ENCODE results near the gene TMEM145.
A peak's percentile ranks its signal among the peaks of the same experiment; 100 is the strongest.
"Not testable (repeated sequence)": the region's sequence is repeated elsewhere in the genome, so short reads cannot be mapped to it uniquely, and the experiment has no call there.

Gene TMEM145

DNA sequence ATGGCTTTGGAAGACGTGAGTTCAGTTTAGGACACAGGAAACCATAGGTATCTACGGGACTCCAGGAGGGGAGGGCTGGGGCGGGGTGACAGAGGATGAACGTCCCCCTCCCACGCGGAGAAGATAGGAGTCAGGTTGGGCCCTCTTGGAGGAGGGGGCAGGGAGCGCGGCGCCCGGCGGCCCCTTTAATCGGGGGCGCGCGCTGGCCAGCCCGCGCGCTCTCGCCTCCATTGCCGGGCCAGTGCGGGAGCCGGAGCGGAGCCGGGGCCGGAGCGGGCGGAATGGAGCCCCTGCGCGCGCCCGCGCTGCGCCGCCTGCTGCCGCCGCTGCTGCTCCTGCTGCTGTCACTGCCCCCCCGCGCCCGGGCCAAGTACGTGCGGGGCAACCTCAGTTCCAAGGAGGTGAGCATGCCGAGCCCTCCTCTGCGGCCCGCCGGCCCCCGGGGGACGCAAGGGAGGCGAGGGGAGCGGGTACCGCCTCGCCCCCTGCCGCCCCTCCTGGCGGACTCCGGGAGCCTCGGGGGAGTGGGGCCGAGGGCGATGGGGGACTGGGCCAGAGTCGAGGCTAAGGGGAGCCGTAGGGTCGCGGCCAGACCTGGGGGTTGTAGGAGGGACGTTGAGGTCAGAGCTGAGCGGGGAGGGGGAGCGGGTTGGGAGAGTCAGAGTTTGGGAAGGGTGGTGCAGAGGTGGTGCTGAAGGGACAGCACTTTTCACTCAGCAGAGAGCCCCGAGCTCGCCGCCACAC lies at the start of gene TMEM145:
TSS of gene TMEM145 (plus strand) at position 214 of the 744 bp plus-strand sequence. CDS start at position 282, 68 bp downstream.
- DNase-seq (ENCODE audit: low read depth): no peak

DNA sequence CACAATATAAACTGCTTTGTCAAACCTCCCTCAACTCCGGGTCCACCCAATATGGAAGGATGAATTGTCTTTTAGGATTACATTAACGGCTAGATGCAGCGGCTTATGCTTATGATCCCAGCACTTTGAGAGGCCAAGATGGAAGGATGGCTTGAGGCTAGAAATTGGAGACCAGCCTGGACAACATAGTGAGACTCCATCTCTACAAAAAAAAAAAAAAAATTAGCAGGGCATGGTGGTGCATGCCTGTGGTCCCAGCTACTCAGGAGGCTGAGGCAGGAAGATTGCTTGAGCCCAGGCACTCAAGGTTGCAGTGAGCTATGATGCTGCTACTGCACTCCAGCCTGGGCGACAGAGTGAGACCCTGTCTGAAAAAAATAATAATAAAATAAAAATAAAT lies 47.0 kb upstream of the TMEM145 start:
- not testable (repeated sequence) for DNase-seq (ENCODE audit: low read depth)

DNA sequence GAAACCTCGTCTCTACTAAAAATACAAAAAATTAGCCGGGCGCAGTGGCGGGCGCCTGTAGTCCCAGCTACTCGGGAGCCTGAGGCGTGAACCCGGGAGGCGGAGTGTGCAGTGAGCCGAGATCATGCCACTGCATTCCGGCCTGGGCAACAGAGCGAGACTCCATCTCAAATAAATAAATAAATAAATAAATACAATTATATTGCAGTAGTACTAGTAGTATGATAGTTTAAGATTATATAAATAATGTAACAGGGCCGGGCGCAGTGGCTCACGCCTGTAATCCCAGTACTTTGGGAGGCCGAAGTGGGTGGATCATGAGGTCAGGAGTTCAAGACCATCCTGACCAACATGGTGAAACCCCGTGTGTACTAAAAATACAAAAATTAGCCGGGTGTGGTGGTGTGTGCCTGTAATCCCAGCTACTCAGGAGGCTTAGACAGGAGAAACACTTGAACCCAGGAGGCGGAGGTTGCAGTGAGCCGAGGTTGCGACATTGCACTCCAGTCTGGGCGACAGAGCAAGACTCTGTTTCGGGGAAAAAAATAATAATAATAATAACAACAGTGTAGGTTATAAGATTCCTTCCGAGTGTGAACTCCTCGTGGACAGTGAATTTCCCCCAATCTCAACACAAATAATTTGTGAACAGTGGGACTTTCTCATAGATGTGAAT lies 46.0 kb upstream of the TMEM145 start:
- not testable (repeated sequence) for DNase-seq (ENCODE audit: low read depth)

DNA sequence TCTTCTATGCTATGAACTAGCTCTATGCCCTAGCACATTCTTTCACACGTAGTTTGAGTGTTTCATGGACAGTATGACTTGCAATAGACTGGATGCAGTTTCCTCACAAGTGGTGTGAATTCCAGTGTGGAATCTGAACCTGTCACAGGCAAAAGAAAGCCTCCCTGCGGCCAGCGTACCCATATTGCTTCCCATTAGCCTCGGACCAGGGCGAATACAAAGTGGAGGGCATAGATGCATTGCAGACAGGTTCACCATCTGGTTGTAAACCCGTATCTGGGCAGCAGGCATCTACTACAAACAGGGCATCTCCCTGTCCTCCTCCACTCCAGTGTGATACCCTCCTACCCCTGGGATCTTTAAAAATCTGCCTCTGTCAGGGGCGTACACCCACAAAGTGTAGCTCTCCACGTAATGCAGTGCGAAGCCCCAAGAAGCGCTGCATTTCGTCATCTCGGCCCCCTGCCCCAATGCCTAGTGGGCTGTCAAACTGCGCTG lies 45.4 kb upstream of the TMEM145 start:
- no peak for DNase-seq (ENCODE audit: low read depth)

DNA sequence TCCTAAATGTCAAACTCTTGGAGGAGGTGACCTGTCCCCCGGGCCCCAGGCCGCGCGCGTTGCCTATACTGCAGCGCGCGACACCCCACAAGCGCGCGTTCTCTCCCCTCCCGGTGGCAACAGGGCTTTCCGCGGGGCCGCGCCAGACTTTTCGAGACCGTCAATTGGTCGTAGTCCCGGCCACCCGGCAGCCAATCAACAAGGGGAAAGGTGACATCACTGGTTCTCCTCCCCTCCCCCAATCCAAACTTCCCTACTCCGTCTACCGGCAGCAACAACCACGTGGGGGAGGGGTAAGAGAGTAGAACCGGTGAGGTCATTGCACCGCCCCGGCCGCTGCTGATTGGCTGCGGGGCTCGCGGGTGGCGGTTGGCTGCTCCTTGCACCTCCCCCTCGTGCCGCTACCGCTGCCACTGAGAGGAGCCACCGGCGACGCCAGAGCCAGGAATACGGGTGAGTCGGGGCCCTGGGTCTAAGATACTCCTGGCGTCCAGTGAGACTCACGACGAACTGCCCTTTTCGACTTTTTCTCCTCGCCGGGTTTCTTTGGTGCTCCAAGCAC lies 44.9 kb upstream of the TMEM145 start:
- peak; percentile 94 for DNase-seq (ENCODE audit: low read depth)

DNA sequence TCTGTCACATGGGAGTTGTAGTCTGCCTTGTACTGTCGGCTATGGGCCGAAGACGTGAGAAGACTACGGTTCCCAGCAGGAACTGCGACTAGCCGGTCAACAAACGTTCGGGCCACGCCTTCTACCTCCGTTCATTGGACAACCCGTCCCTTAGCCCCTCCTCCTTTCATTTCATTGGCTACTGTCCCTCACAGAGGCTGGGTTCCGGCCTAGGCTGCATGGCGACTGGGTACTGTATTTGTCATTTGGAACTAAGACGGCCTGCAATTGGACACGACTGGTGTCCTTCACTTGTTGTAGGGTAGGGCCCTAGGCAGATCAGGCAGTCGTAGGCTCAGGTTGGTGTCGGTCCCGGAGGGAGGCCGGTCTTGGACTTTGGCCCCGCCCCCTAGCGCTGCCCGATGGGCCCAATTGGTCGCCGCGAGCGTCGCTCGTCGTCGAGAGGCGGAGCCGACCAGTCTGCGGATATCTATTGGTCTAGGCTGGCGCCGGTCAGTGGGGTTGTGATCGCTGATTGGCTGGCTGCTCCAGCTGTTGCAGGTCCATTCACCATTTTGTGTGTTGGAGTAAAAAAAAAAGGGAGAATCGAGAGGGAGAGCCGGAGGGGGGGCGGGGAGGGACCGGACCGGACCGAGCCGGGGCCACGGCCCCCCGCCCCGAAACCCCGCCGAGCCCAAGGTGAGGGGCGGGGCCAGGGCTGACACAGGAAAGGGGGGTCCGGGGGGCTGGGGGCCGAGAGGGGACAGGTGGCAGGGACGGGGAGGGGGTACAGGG lies 44.2 kb upstream of the TMEM145 start, which contains the start of gene CIC:
TSS of gene CIC (plus strand) at position 549 of the 774 bp plus-strand sequence. CDS start 2,532 bp downstream, outside the sequence.
- DNase-seq (ENCODE audit: low read depth): peak; percentile 97

DNA sequence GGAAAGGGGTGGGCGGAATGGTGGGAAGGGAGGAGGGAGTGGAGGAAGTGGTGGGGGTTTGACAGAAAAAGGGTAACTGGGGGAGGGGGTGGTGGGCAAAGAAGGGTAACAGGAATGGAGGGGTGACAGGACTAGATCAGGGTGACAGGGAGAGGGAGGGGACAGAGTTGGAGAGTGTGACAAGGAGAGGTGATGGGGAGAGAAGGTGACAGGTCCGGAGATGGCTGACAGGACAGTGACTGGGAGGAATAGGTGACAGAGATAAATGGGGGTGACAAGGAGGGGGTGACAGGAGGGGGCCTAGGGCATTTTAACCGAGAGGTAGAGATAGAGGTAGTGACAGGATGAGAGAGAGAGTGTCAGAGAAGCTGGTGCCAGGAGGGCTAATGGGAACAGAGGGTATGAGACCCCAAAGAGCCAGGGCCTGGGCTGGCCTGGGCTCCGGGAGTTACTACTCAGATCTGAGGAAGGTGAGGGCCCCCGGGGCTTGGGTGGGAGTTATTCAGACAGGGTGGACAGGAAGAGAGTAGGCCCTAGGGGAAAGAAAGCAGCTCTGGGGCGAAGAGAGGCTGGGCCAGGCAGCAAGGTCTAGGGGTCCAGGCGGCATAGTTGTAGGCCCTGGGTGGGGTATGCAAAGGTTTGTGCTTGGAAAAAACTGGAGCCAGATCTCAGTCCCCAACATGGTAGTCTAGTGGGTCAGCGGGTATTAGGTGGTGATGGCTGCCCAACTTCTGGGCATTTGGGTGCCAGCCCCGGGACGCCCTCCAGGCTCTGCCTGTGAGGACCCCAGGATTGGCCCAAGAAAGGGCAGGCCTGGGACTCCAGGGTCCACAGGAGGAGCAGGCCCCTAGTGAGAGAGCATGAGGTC lies 43.4 kb upstream of the TMEM145 start:
- no peak for DNase-seq (ENCODE audit: low read depth)

DNA sequence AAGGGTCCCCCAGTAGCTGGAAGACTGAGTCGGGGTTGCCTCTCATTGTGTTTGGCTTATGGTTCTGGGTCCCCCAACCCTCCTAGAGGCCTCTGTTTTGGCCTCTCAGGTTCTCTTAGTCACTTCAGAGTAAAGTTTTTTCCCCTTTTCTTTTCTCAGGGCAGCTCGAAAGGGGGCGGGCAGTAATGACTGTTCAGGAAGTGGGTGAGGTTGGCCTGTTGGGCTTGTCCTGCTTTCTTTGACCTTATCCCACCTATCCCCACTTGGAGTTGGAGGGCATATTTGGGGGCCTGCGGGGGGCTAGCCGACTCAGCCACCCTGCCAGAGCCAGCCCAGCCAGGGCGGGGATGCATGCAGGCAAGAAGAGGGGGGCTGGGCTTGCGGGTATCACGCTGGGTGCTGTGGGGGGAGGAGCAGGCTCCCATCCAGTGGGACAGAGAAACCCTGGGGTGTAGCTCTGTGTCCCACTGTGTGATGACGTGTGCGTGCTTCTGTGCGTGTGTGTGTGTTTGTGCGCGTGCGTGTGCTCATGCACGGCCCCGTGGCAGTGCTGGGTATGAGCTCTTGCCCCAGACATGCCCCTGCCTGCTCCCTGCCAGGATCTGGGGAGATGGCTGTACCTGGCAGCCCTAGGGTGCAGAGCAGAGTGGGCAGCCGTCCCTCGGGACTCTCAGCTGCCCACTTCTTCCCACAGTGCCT lies 42.6 kb upstream of the TMEM145 start:
- peak; percentile 56 for DNase-seq (ENCODE audit: low read depth)

DNA sequence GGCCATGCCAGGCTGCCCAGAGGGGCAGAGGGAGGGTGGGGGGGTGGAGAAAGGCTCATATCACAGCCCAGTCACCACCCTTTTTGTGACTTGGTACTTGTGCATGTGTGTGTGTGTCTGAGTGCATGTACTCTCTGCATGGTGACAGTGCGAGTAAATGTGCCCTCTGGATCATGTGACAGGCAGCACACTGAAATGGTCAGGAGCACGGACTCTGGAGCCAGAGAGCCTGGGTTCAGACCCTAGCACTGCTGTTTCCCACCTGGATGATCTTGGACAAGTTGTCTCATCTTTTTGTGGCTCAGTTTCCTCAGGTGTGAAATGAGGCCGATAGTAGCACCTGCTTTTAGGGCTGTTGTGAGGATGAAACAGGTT lies 42.1 kb upstream of the TMEM145 start:
- DNase-seq (ENCODE audit: low read depth): no peak

DNA sequence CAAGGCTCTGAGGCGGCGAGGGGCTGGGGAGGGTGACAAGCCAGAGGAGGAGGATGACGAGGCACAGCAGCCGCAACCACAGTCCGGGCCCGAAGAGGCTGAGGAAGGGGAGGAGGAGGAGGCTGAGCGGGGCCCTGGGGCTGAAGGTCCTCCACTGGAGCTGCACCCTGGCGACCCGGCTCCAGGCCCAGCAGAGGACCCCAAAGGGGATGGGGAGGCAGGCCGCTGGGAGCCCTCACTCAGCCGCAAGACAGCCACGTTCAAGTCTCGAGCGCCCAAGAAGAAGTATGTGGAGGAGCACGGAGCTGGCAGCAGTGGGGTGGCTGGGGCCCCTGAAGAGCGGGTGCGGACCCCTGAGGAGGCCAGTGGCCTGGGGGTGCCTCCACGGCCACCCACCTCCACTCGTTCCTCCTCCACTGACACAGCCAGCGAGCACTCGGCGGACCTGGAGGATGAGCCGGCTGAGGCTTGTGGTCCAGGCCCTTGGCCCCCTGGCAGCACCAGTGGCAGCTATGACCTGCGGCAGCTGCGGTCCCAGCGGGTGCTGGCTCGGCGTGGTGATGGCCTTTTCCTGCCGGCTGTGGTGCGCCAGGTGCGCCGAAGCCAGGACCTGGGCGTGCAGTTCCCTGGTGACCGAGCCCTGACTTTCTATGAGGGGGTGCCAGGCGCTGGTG lies 41.1 kb upstream of the TMEM145 start:
- no peak for DNase-seq (ENCODE audit: low read depth)

DNA sequence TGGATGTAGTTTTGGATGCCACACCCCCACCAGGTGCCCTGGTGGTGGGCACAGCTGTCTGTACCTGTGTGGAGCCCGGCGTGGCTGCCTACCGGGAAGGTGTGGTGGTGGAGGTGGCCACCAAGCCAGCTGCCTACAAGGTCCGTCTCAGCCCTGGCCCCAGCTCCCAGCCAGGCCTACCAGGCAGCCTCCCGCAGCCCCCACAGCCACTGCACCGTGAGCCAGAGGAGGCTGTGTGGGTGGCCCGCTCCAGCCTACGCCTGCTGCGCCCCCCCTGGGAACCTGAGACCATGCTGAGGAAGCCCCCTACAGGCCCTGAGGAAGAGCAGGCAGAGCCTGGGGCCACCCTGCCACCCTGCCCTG lies 40.6 kb upstream of the TMEM145 start:
- no peak for DNase-seq (ENCODE audit: low read depth)

DNA sequence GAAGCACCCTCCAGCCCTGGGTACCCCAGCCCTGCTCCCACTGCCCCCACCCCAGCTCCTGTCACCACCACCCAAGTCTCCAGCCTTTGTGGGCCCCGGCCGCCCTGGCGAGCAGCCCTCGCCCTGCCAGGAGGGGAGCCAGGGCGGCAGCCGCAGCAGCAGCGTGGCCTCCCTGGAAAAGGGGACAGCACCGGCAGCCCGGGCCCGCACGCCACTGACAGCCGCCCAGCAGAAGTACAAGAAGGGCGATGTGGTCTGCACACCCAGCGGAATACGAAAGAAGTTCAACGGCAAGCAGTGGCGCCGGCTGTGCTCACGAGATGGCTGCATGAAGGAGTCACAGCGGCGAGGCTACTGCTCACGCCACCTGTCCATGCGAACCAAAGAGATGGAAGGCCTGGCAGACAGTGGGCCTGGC lies 40.1 kb upstream of the TMEM145 start:
- no peak for DNase-seq (ENCODE audit: low read depth)

DNA sequence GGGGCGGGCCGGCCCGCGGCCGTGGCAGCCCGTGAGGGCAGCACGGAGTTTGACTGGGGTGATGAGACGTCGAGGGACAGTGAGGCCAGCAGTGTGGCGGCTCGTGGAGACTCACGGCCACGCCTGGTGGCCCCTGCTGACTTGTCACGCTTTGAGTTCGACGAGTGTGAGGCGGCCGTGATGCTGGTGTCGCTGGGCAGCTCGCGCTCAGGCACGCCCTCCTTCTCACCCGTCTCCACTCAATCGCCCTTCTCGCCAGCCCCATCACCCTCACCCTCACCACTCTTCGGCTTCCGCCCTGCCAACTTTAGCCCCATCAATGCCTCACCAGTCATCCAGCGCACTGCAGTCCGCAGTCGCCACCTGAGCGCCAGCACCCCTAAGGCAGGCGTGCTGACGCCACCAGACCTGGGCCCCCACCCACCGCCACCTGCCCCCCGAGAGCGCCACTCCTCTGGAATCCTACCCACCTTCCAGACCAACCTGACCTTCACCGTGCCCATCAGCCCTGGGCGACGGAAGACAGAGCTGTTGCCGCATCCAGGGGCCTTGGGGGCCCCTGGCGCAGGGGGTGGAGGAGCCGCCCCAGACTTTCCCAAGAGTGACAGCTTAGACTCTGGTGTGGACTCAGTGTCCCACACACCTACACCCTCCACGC lies 39.6 kb upstream of the TMEM145 start:
- DNase-seq (ENCODE audit: low read depth): no peak

DNA sequence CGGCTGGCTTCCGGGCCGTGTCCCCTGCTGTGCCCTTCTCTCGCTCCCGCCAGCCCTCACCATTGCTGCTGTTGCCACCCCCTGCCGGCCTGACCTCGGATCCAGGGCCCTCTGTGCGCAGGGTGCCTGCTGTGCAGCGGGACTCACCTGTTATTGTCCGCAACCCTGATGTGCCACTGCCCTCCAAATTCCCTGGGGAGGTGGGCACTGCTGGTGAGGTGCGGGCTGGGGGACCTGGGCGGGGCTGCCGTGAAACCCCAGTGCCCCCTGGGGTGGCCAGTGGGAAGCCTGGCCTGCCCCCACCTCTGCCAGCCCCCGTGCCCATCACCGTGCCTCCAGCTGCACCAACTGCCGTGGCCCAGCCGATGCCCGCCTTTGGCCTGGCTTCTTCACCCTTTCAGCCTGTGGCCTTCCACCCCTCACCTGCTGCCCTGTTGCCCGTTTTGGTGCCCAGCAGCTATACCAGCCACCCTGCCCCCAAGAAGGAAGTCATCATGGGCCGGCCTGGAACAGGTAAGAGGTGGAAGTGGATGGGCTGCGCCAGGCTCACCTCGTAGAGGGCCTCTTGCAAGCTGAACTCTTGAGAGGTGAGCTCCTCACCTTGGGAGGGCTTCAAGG lies 38.9 kb upstream of the TMEM145 start:
- DNase-seq (ENCODE audit: low read depth): no peak

DNA sequence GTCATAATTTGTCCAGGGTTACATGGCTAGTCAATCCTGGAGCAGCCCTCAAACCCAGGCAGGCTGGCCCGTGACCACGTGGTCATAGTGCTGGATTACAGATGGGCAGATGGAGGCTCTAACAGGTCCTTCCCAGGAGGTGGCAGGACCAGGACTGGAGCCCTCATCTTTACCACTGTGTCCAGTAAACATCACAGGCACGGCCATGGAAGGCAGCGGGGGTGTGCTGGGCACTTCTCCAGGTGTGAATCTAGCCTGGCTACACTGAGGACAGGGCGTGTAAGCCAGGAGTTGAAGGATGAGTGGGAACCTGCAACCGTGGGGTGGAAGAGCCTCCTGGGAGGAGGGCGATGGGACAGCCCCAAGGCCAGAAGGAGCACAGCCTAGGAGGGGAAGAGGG lies 38.0 kb upstream of the TMEM145 start:
- DNase-seq (ENCODE audit: low read depth): no peak

DNA sequence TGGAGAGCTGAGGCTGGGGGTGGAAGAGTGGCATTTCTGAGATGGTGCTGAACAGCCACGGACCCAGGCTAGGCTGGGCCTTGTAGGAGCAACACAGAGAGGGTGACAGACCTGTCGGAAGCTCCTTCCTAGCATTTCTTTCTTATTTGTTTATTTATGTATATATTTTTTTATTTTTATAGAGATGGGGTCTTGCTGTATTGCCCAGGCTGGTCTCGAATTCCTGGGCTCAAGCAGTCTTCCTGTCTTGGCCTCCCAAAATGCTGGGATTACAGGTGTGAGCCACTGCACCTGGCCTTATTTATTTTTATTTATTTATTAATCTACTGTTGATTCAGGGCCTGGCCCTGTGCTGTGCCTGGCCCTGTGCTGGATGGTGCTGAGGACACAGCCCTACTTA lies 37.6 kb upstream of the TMEM145 start:
- DNase-seq (ENCODE audit: low read depth): no peak

DNA sequence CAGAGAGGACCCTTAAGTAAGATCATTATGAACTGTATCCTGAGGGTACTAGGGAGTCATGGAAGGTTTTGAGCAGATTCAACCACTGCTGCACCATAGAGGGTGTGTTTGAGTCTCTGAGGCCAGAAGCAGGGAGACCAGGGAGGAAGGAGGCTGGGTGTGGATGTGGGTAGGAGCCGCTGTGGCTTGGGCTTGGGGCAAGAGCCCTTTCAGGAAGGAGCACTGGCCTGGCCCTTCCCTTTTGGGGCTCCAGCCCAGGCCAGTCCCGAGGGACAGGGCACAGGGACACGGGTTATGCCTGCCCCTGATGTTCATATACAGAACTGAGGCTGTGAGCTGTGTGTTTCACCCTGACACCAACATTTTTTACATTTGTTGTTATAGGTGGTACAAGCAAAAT lies 36.8 kb upstream of the TMEM145 start:
- DNase-seq (ENCODE audit: low read depth): no peak

DNA sequence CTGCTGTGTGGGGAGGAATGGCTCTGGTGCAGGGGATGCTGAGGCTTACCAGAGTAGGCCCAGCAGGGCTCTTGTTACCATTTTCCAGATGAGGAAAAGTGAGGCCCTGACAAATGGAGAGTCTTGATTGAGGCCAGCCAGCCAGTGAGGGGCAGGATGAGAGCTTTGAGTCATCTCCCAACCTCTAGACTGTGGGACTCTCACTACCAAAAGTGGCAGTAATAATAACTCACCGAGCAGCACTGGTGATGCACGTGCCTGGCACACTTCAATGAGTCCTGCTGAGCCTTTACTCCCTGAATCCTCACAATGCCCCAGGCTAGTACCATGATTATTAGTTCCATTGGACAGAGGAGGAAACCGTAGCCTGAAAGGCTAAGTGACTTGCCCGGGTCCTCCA lies 36.3 kb upstream of the TMEM145 start:
- no peak for DNase-seq (ENCODE audit: low read depth)

DNA sequence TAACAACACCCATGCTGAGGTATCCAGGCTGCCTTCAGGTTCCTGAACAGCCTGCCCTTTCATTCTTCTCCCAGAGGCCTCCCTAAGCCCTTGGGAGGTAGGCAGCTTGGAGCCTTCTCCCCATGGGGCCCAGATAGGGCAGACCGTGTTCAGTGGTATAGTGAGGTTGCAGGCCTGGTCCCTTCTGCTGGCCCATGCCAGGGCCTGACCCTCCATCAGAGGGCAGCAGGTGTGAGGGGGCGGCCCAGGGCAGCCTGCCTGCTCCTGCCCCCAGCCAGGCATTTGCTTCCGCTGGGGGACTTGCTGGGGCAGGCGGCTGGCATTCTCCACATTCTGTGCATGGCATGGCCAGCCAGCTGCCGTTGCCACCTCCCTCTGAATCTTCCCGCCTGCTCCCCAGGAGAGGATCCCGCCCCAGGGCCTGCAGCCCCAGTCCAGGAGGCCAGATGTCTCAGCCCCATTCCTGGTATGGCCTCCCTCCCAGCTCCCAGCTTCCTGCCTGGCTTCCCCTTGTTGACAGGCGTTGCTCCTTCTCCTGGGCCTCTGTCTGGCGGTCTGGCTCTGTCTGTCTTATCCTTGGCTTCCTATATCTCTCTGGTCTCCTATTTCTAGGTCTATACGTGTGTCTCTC lies 35.2 kb upstream of the TMEM145 start:
- DNase-seq (ENCODE audit: low read depth): no peak

Measured in stimulated activated CD8-positive, alpha-beta memory T cell treated with anti-CD3 and anti-CD28 coated beads, Interleukin-4, amount 100 ng/mL, for 24 hours (primary cell).